ENCODE data around the gene ETV6.

Gene ETV6

DNA sequence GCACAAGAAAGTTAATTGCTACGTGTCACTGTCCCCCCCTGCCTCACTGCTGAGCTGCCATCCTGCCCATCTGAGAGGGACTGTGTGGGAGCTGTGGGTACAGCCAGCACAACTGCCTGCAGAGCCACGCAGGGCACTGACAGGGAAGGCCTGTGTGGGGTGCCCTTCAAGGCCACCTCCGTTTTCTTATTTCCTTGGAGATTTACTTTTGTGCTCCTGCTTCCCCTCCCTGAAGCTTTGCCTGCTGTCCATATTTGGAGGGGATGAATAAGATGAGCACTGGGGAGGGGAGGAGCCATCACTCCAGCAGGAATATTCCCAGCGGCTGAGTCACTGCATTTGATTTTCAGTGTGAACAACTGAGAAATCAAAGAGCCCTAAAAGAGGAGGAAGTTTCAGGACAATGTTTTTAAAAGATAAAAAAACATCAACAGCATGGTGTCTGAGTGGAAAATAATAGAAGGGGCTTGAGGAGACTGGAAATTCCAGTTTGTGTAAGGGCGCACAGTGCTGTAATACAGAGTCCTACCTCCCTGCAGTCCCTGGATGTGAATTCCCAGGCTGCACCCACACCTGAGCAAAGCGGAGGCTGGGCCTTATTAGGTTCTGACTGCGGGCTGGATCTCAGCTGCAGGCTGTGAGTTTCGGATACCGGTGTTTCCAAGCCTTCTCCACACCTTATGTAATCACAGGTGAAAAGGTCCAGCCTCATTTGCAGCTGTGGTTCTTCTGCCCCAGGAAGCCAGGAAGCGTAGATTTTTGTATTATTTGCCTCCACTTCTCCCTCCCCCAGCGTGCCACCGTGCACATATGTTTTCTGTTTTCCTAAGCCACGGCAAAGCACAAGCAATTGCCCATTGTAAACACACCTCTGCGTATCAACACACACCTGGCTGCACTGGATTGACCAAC lies 228.7 kb downstream of the ETV6 start:
- DNase-seq (ENCODE audit: low read depth in 2 of 3, low spot score in 1 of 3) = no peak

DNA sequence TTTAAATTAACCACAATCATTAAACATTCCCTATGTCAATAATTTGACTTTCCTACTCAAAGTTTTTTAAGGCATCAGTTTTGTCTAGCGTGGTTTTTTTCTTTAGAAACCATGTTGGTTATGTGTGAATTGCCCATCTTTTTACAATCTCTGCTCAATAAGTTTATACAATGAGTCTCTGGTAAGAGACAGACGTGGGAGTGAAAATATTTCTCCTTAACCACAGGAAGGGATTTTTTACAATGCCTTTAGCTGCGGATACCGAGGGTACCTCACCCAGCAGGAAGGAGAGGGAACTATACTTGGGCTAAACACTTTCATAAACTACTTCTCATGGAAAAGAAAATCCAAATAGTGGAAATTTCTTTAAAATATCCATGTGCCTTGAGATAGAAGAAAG lies 229.8 kb downstream of the ETV6 start:
- DNase-seq (ENCODE audit: low read depth in 2 of 3, low spot score in 1 of 3) = no peak

DNA sequence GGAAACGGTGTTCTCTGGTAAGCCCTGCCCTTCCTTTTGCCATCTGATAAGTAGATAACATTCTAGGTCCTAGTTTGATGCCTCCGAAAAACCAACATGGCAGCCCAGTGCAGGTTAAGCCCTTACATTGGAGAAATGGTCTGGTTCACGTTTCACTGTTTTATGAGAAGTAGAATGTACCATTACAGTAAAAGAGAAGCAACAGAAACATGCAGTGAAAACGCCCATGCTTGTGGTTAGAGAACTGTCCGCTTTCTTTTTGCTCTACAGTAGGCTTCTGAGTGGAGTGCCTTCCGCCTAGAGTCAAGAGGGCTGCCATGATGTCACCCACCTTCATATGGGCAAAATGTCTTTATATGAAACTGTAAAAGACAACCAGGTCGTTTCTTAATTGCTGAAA lies 230.9 kb downstream of the ETV6 start:
- DNase-seq (ENCODE audit: low read depth in 2 of 3, low spot score in 1 of 3) = no peak

DNA sequence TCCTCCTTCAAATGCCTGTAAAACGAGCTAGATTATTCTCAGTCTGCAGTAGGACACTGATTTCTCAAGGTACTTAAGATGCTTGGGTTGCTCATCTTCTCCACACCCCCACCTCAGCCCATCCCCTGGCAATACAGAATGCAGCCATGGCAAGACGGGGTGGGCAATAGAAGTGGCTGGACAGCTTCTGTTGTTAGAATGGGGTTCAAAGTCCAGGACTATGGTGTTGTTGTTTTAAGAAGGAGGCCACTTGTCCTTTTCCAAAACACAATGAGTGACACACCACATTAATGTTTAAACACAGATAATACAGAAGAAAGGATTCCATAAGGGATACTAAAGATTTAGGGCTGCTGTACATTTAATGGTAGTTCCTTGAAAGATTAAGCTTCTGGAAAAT lies 232.4 kb downstream of the ETV6 start:
- no peak for DNase-seq (ENCODE audit: low read depth in 2 of 3, low spot score in 1 of 3)

DNA sequence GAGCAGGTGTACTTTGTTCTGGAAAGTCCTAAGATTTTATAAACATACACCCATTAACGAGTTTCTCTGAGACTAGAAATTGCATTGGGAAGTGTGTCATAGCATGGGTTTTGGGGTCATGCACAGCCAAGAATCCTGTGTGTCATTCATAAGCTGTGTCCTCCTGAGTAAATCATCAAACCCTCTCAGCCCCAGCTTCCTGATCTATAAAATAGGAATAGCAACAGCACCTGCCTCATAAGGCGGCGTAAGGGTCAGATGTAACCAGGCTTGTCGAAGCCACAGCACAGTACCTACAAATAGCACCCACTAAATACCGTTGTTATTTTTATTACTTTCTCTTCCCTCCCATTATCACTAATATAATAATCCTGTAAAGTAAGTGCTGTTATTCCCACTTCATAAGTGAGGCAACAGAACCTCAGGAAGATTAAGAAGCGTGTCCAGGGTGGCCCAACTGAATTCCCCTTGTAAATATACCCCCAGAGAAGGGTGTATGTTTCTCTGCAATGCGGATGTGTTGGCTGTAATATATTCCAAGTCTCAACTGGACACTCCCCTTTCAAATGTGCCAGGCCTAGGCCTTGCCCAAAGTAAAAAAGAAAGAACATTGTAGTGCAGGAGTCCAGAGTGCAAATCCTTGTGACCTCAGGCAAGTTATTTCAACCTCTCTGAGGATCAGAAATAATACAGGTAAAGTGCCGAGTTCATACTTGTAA lies 233.0 kb downstream of the ETV6 start:
- DNase-seq (ENCODE audit: low read depth in 2 of 3, low spot score in 1 of 3) = no peak

DNA sequence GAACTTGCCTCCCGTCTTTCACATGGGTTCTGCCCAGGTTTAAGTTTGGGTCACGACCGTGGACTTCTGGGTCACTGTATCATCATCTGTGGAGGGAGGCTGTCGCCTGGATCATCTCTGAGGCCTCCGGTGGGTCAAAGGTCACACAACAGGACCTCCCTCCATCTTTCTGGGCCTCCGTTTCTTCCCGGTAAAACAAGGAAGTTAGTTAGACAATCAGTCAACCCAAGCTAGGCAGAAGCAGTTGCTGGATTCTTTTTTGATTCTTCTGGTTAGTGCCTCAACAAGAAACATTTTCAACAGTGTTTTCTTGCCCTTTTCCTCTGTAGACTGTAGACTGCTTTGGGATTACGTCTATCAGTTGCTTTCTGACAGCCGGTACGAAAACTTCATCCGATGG lies 234.6 kb downstream of the ETV6 start:
- DNase-seq (ENCODE audit: low read depth in 2 of 3, low spot score in 1 of 3) = no peak

DNA sequence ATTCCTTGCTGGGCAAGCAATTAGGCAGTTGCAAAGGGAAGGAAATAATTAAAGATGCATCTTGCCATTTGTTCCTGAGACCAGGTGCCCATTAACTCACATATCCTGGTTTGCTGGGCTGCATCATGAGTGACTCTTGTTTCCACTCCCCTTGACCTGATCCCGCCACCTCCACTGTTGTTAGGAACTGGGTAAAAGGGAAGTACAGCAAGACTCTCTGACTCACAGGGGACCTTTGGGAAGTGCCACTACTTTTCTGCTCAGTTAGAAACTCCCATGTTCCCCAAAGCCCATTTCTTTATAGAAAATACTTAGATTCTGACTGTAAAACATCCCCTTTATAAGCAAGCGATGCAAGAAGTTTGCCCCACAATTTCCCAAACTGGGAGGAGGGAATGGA lies 235.2 kb downstream of the ETV6 start:
- DNase-seq (ENCODE audit: low read depth in 2 of 3, low spot score in 1 of 3) = no peak

DNA sequence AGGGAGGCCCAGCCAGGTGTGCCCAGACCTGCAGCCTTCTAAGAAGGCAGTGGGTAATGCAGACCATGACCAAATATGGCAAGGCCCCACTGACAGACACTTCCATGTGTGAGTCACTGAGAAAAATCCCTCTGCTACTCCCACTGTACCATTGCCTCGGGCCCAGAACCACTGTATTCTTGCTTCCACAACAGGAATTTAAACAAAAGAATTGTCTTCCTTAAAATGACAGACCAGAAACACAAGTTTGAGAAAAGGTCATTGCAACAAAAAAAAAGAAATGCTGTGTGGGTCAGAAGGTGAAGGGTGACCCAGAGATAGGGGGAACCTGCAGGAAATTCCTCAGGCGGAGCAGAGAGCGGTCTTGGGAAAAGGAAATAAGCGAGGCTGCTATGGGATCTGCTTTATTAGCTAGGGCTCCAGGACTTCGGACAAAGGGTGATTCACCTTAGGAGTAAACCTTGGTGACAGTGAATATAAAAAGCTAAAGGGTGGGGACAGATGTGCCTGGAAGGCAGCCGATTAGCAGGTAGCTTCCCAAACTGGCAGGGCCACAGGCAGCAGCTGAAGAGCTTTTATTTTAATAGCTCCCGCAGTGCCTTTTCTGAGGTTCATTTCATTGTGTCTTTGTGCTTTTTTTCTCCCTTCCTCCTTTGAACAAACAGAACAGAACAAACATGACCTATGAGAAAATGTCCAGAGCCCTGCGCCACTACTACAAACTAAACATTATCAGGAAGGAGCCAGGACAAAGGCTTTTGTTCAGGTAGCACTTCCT lies 236.0 kb downstream of the ETV6 start:
- no peak for DNase-seq (ENCODE audit: low read depth in 2 of 3, low spot score in 1 of 3)

DNA sequence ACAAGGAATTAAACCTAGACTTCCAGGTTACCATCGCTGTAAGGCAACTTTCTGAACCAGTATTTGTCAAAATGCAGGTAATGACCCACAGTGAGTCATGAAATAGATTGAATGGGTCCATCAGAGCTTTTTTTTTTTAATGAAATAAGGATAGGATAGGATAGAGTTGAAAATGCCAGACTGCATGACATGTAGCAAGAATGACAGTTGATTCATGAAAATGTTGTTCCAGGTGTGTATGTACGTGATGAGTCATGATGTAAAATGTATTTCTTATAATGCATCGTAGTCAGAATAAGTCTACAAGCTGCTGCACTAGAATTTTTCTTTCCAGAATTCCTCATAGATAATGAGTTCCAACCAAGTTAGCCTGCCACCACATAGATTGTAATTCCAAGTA lies 236.9 kb downstream of the ETV6 start:
- DNase-seq (ENCODE audit: low read depth in 2 of 3, low spot score in 1 of 3) = no peak

DNA sequence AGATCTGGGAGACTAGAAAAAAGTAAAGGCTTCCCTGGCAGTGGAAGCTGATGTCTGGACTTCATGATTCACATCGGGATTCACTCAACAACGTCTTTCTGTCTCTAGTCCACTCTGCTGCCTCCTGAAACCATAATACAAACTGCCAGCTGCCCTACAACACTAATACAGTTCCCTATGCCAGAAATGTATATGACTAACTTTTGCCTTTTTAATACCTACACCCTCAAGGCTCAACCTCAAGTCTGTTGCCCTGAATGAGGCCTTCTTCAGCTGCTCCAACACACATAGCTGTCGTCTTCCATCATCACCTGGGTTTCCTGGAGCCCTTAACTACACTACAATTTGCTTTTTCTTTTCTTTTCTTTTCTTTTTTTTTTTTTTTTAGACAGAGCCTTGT lies 238.6 kb downstream of the ETV6 start:
- no peak for DNase-seq (ENCODE audit: low read depth in 2 of 3, low spot score in 1 of 3)

DNA sequence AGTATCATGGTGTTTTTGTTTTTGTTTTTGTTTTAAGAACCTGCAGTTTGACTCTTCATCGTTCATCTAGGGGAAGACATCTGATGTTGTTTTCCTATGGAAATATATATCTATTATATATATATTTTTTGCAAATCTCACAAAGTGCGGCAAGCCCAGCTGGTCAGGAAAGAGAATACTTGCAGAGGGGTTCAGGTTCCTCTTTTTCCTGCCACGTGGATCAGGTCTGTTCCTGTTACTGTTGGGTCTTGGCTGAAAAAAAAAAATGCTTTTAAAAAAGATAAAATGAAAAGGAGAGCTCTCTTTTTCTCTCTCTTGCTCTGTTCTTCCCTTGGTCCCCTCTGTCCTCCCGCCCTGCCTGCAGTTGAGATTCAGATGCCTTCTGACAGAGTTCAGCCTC lies 241.9 kb downstream of the ETV6 start:
- no peak for DNase-seq (ENCODE audit: low read depth in 2 of 3, low spot score in 1 of 3)

DNA sequence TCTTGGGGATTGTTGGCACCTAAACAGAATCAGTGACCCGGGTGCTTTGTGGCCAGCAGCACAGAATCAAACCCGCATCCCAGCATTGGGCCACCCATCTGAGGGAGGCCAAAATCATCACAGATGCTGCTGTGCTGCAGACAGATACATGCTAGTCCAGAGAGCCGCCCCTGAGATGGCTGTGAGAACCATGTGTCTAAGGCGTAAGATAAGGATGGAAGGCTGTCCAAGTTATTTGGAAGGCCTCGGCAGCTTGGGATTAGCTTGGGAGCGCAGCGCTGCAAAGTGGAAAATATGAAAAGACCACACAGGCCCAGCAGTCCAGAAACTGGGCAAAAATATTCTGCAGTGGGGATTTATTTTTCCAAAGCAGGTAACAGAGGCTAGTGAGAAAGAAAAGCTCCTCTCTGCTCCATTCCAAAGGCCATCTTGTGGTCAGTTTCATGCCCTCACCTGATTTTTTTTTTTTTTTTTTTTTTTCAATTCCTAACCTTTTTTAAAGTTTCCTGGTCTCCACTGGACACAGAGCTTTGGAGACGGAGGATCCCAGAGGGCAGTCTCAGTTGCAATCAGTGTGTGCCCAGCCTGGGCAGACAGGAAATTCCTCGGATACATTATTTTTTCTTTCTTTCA lies 242.4 kb downstream of the ETV6 start:
- DNase-seq (ENCODE audit: low read depth in 2 of 3, low spot score in 1 of 3) = no peak

DNA sequence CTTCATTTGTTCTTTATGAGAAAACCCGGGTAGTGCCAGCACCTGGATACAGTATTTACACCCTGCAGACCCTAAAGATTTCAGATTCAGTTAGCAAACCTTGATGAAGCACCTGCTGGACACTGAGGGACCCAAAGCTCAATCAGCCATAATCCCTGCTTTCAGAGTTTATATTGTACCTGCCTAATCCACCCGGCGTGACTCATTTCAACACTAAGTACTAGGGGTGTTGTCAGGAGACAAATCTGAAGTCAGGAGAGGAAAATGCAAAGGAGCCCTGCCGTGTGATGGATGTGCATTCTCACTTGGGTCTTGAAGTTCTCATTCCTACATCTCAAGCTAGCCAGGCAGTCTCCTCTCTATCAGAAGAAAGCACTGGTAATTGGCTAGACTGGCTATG lies 244.5 kb downstream of the ETV6 start:
- no peak for DNase-seq (ENCODE audit: low read depth in 2 of 3, low spot score in 1 of 3)

DNA sequence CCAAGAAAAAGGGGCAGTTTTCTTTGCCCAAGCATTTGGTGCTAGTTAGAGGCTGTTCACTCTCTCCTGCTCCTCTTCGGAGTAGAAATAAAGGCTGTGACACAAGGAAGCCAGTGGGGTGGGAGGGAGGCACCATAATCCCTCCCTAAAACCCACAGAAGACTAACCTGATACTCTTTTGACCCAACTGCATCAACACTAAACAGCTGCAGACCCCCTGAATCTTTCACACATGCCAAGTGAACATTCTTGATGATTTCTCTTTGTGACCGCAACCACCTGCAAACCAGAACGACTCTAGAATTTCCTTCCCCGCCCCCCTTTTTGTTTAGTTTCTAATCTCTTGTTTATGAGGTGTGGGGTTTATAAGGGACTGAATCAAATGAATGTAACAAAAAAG lies 245.4 kb downstream of the ETV6 start:
- DNase-seq (ENCODE audit: low read depth in 2 of 3, low spot score in 1 of 3) = no peak

DNA sequence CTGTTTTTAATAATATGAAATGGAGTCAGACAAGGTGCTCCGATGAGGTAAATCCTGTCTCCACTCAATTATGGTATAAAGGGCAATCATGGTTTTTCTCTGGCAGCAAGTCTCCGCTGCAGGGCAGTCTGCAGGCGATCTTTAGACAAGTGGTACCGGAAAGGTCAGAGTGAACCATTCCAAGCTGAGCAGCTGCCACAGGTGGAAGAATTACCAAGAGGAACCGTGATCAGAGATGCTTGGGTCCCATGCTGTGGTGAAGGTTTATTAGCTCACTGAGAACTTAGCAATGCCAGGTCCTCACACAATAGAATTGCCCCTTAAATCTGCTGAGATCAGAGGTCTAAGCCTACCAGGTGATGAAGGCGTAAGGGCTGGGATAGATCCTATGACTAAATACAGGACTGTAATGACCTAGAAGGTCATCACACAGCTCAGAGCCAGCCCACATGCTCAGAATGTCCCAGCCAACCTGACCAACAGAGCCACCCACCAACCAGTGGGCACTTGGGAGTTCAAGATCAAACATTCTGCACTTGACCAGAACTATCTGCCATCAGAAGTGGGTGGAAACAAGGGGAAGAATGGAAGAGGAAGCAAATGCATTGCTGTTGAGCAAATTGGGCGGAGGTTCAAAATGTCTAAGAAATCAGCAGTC lies 246.1 kb downstream of the ETV6 start:
- no peak for DNase-seq (ENCODE audit: low read depth in 2 of 3, low spot score in 1 of 3)

DNA sequence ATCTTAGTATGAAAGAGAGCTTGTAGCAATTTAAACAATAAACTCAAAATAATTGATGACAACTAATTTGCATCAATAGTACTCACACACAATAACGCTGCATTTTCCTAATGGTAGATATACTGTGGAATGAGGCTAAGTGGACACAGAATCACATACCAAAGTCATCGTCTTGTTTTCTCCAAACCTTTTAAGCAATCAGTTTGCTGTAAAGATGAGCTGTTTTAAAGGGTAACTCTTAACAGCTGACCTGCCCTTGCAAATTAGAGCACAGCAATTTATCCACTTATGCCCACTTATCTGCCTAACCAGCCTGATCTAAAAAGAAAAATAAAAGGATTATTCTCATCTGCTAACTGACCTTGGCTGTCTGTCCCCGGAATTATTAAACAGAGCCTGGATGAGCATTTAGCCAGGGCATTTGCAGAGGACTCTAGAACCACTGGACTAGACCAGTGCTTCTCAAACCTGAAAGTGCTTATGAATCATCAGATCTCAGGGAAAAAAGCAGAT lies 247.0 kb downstream of the ETV6 start:
- no peak for DNase-seq (ENCODE audit: low read depth in 2 of 3, low spot score in 1 of 3)

DNA sequence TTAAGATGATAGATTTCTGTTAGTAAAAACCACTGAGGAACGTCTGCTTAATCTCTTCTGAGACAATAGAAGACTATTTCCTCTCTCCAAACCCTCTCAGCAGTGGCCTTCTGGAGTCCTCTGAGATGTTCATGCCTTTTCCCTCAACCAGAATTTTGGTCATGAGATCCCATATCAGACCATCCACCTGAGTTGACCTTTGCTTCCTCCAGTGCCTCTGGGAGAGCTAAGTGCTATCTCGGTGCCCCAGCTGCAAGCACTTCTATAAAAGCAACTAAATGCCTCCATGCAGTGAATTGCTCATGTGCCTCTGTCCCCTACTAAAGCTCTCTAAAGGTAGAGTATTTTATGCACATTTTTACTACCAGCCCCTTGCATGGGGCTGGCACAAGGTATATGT lies 248.4 kb downstream of the ETV6 start:
- DNase-seq (ENCODE audit: low read depth in 2 of 3, low spot score in 1 of 3) = no peak

DNA sequence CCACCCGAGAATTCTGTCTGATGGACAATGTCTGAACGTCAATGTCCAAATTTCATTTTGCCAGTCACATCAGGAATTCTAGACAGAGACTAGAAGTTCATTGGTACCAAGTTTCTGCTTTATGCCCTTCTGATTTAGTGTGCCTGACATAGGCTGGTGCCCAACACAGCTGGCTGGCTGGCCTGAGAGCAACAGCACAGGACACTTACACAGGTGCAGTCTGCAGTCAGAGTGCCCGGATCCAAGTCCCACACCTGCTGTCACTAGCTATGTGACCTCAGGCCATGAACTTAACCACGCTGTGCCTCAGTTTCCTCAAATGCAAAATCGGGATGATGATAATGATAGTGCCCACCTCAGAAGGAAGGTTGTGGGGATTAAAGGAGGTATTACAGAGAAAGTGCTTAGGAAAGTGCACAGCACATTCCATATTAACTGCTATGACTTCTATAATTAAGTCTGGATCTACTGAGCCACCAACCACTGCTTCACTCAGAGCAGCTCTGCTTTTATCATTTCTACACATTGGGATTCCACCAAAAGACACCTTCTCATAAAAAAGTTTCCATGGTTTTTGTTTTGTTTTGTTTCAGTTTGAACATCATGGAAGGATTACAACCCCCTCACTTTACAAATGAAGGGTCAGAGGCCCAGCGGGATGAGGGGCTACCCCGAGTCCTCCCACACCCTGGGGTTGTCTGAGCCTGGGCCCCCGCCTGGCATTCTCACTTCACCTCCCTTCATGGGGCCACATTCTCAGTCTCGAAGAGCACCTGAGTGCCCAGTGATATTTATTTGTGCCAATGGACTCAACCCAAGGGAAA lies 252.4 kb downstream of the ETV6 start:
- DNase-seq (ENCODE audit: low read depth in 2 of 3, low spot score in 1 of 3) = peak; percentile 30 to 62 (median 53)

DNA sequence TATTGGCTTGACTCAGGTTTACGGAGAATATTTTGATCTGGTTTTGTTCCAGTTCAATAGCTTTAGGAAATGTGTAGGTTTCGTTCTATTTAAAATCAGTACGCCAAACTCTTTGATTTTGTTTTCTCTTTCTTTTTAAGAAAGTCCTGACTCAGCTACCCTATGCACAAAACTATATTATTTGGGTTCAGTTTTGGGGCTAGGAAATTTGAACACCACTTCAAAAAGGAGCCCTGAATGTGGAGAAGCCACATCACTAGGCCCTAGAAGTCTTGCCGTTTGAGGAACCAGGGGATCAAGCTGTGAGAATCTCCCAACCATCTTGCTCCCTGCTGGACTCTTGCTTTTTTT lies 253.0 kb downstream of the ETV6 start:
- DNase-seq (ENCODE audit: low read depth in 2 of 3, low spot score in 1 of 3) = no peak

DNA sequence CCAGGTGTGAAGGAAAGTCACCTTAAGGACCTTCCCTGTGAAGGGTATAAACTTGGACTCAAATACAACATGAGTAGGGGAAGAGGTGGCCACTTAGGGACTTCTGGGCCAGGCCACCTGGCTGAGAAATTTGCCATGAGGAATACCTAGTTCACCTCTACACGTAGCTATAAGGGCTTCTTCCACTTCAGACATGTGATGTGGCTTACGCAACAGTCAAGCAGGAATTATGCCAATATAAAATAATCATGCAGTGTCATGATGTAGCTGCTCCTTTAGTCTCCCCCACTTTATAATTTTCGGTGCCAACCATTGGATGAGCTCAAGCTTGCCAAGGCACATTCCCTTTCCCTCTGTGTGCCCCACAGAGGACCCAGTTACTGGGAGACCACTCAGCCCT lies 254.7 kb downstream of the ETV6 start:
- no peak for DNase-seq (ENCODE audit: low read depth in 2 of 3, low spot score in 1 of 3)
